GM12878 (cell line): ENCODE results near the gene SH2D5.

ENCODE experiments used
- BCL3 ChIP-seq: IDR thresholded peaks from 2 replicates; pipeline ENCODE4 v1.6.1; 2011; ENCODE audit warnings: borderline replicate concordance, low read depth, mild to moderate bottlenecking, moderate library complexity, low read length; ENCODE audit not compliant: insufficient read depth, poor library complexity, severe bottlenecking
- CEBPB ChIP-seq, 2 experiments: fragments of 150-350 bp in 1 of 2; IDR thresholded peaks; 2 replicates each; pipeline ENCODE4 v1.6.1; 2012 to 2014; ENCODE audit warnings: low read depth in 2 of 2, low read length in 2 of 2, borderline replicate concordance in 1 of 2, inconsistent platforms in 1 of 2
- CTCF ChIP-seq, 3 experiments: IDR thresholded peaks in 2 of 3; conservative IDR thresholded peaks in 1 of 3; 2 replicates each; pipeline ENCODE4 v1.5.1; 2011; ENCODE audit warnings: low read depth in 3 of 3, low read length in 3 of 3, mild to moderate bottlenecking in 3 of 3, control low read depth in 2 of 3, moderate library complexity in 2 of 3, inconsistent platforms in 1 of 3, mixed read lengths in 1 of 3; ENCODE audit not compliant: control insufficient read depth in 2 of 3, insufficient read depth in 1 of 3; ENCODE audit errors: extremely low read depth in 1 of 3
- JUNB ChIP-seq: IDR thresholded peaks from 2 replicates; pipeline ENCODE4 v1.6.1; 2016; ENCODE audit warnings: antibody characterized with exemption, mild to moderate bottlenecking
- JUND ChIP-seq: IDR thresholded peaks from 2 replicates; pipeline ENCODE4 v1.6.1; 2012; ENCODE audit warnings: low read depth, mild to moderate bottlenecking, low read length, improper control_type of control experiment, moderate library complexity
- POLR2AphosphoS5 ChIP-seq: IDR thresholded peaks from 2 replicates; pipeline ENCODE4 v1.6.1; 2011; ENCODE audit warnings: mild to moderate bottlenecking, low read length, inconsistent platforms
- REST ChIP-seq: IDR thresholded peaks from 2 replicates; pipeline ENCODE4 v1.6.1; 2012; ENCODE audit warnings: mild to moderate bottlenecking, low read depth, low read length
- SPI1 ChIP-seq: IDR thresholded peaks from 2 replicates; pipeline ENCODE4 v1.6.1; 2011; ENCODE audit warnings: low read depth, mild to moderate bottlenecking, low read length, moderate library complexity, borderline replicate concordance; ENCODE audit not compliant: insufficient read depth
- ZBTB33 ChIP-seq: fragments of 450-650 bp; IDR thresholded peaks from 2 replicates; pipeline ENCODE4 v1.6.1; 2017; ENCODE audit warnings: mild to moderate bottlenecking
- ZBTB40 ChIP-seq: fragments of 450-650 bp; IDR thresholded peaks from 2 replicates; pipeline ENCODE4 v1.6.1; 2016; ENCODE audit warnings: mild to moderate bottlenecking, moderate library complexity, borderline replicate concordance

- TF ChIP-seq CTCF (IDR thresholded peaks at IDR 0.05 in 2 of 3, conservative IDR thresholded peaks at IDR 0.05 in 1 of 3; ENCODE audit: control insufficient read depth in 2 of 3, extremely low read depth in 1 of 3, insufficient read depth in 1 of 3, low read depth in 3 of 3, low read length in 3 of 3) = no peak
- TF ChIP-seq JUND = no peak
- no peak for TF ChIP-seq JUNB
- TF ChIP-seq ZBTB33 = no peak
- no peak for TF ChIP-seq SPI1
- no peak for TF ChIP-seq REST
- TF ChIP-seq ZBTB40 = no peak
- no peak for TF ChIP-seq POLR2AphosphoS5
- no peak for TF ChIP-seq CEBPB (IDR thresholded peaks at IDR 0.05; ENCODE audit: borderline replicate concordance in 1 of 2, low read depth in 2 of 2, low read length in 2 of 2)
- TF ChIP-seq BCL3 = no peak
Observed at GRCh38 chr1:20705203-20705755, 27.2 kb downstream of the SH2D5 start.
